ENCODE results near the gene DIO1.

Gene DIO1

DNA sequence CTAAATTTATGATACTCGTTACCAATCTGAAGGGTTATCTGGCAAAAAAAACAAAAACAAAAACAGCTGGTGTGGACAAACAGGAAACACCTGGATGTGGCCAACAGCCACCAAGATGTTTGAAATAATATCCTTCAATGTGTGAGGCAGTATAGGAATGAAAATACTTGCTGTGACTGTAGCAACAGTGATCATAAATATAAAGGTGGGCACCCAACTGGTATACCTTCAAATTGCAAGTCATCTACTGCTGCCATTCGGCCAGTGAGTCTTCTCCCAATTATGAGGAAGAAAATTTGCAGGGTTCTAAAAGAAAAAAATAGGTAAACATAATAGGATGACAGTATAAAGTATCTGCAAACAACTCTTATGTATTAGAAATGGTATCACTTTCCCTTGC lies 5.3 kb upstream of the DIO1 start:
- H3K79me2 ChIP-seq (ENCODE audit: insufficient read depth, low read depth), result no peaks in the 10 kb centered on the region
- no peak overlapping the region; the same call in 1 of the 2 replicates for H3K9ac ChIP-seq
- H3K4me3 ChIP-seq (IDR thresholded peaks at IDR 0.05; ENCODE audit: insufficient read depth, low read depth, low read length), result peak overlapping the region; percentile 86
- H3K27me3 ChIP-seq (ENCODE audit: insufficient read depth, low read depth), result no peaks in the 10 kb centered on the region
- no peak overlapping the region for H3K27ac ChIP-seq
- H4K20me1 ChIP-seq (ENCODE audit: insufficient read depth), result no peaks in the 10 kb centered on the region
- peak overlapping the region; percentile 89 for H3K4me2 ChIP-seq
- peaks cover 18% of the 10 kb centered on the region for H3K4me1 ChIP-seq (ENCODE audit: low read depth, poor library complexity, severe bottlenecking)
- TF ChIP-seq, protein P1, sequence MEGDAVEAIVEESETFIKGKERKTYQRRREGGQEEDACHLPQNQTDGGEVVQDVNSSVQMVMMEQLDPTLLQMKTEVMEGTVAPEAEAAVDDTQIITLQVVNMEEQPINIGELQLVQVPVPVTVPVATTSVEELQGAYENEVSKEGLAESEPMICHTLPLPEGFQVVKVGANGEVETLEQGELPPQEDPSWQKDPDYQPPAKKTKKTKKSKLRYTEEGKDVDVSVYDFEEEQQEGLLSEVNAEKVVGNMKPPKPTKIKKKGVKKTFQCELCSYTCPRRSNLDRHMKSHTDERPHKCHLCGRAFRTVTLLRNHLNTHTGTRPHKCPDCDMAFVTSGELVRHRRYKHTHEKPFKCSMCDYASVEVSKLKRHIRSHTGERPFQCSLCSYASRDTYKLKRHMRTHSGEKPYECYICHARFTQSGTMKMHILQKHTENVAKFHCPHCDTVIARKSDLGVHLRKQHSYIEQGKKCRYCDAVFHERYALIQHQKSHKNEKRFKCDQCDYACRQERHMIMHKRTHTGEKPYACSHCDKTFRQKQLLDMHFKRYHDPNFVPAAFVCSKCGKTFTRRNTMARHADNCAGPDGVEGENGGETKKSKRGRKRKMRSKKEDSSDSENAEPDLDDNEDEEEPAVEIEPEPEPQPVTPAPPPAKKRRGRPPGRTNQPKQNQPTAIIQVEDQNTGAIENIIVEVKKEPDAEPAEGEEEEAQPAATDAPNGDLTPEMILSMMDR (conservative IDR thresholded peaks at IDR 0.05; ENCODE audit: low read depth, low read length), result no peak
- no peaks in the 10 kb centered on the region for H3K36me3 ChIP-seq (ENCODE audit: insufficient read depth)
- H2AFZ ChIP-seq (ENCODE audit: low read depth), result peak overlapping the region; percentile 71

GRCh38 chr1:53889304-53890298 lies 4.4 kb upstream of the DIO1 start, which contains the start of gene YIPF1:
Gene YIPF1, minus strand, starts transcription at chr1:53889797. Its CDS starts 860 bp downstream, at chr1:53888937.
- Histone ChIP-seq H2AFZ (ENCODE audit: low read depth) (peak within 1 kb of the TSS; percentile 71), H3K4me1 (ENCODE audit: low read depth, poor library complexity, severe bottlenecking) (peaks cover 18% of the 10 kb centered on the region), H3K4me3 (IDR thresholded peaks at IDR 0.05; ENCODE audit: insufficient read depth, low read depth, low read length) (peak within 1 kb of the TSS; percentile 86), H3K27ac (peak within 1 kb of the TSS; percentile 0; the same call in 1 of the 2 replicates), H4K20me1 (ENCODE audit: insufficient read depth) (no peaks in the 10 kb centered on the region), H3K4me2 (peak within 1 kb of the TSS; percentile 89), H3K36me3 (ENCODE audit: insufficient read depth) (no peaks in the 10 kb centered on the region), H3K9ac (peak within 1 kb of the TSS; percentile 53; the same call in 1 of the 2 replicates), H3K79me2 (ENCODE audit: insufficient read depth, low read depth) (no peaks in the 10 kb centered on the region), H3K27me3 (ENCODE audit: insufficient read depth, low read depth) (no peaks in the 10 kb centered on the region)
- TF ChIP-seq, protein P1 (conservative IDR thresholded peaks at IDR 0.05; ENCODE audit: low read depth, low read length), result no peak

- H3K9ac ChIP-seq, result peak overlapping the region; percentile 53; the same call in 1 of the 2 replicates
- peak overlapping the region; percentile 71 for H2AFZ ChIP-seq (ENCODE audit: low read depth)
- no peaks in the 10 kb centered on the region for H3K79me2 ChIP-seq (ENCODE audit: insufficient read depth, low read depth)
- no peaks in the 10 kb centered on the region for H4K20me1 ChIP-seq (ENCODE audit: insufficient read depth)
- no peaks in the 10 kb centered on the region for H3K27me3 ChIP-seq (ENCODE audit: insufficient read depth, low read depth)
- peak overlapping the region; percentile 78 for H3K4me3 ChIP-seq (IDR thresholded peaks at IDR 0.05; ENCODE audit: insufficient read depth, low read depth, low read length)
- H3K36me3 ChIP-seq (ENCODE audit: insufficient read depth), result no peaks in the 10 kb centered on the region
- no peak overlapping the region; the same call in 1 of the 2 replicates for H3K27ac ChIP-seq
- H3K4me2 ChIP-seq, result peak overlapping the region; percentile 89
- TF ChIP-seq, protein P1 (conservative IDR thresholded peaks at IDR 0.05; ENCODE audit: low read depth, low read length), result no peak
- H3K4me1 ChIP-seq (ENCODE audit: low read depth, poor library complexity, severe bottlenecking), result peaks cover 18% of the 10 kb centered on the region
Measured at GRCh38 chr1:53890522-53890941, 3.5 kb upstream of the DIO1 start.

- Histone ChIP-seq H3K9ac (no peak overlapping the region), H3K4me3 (IDR thresholded peaks at IDR 0.05; ENCODE audit: insufficient read depth, low read depth, low read length) (no peak overlapping the region), H3K4me2 (peak overlapping the region; percentile 89; the same call in 1 of the 2 replicates), H3K79me2 (ENCODE audit: insufficient read depth, low read depth) (no peaks in the 10 kb centered on the region), H4K20me1 (ENCODE audit: insufficient read depth) (no peaks in the 10 kb centered on the region), H3K27ac (no peak overlapping the region), H3K27me3 (ENCODE audit: insufficient read depth, low read depth) (no peaks in the 10 kb centered on the region), H2AFZ (ENCODE audit: low read depth) (no peak overlapping the region), H3K36me3 (ENCODE audit: insufficient read depth) (no peaks in the 10 kb centered on the region), H3K4me1 (ENCODE audit: low read depth, poor library complexity, severe bottlenecking) (peaks cover 18% of the 10 kb centered on the region)
- TF ChIP-seq, protein P1 (conservative IDR thresholded peaks at IDR 0.05; ENCODE audit: low read depth, low read length), result no peak
Measured at GRCh38 chr1:53891018-53891417, 3.0 kb upstream of the DIO1 start.

Measured in KMS-11 (cell line).